Fibroblast of mammary gland (primary cell): ENCODE measurements around the gene NR2E3.

ENCODE experiments used
- DNase-seq: peaks from one replicate; pipeline ENCODE4 v3.0.0-alpha.2; 2010; ENCODE audit warnings: low read depth
- H3K4me3 ChIP-seq: 2 replicates; pipeline ENCODE4 v1.5.1; 2011; ENCODE audit warnings: low read depth, mild to moderate bottlenecking, low read length, moderate library complexity; ENCODE audit not compliant: control insufficient read depth
- CTCF ChIP-seq: conservative IDR thresholded peaks from 2 replicates; pipeline ENCODE4 v1.5.1; 2011; ENCODE audit warnings: low read depth, low read length, inconsistent platforms; ENCODE audit not compliant: control insufficient read depth, insufficient read depth

NR2E3 gene

GRCh38 chr15:71813723-71814470 lies 3.5 kb downstream of the NR2E3 start:
- no peak for TF ChIP-seq CTCF
- no peak for DNase-seq
- H3K4me3 ChIP-seq, result no peak overlapping the region

GRCh38 chr15:71815301-71815700 lies 4.9 kb downstream of the NR2E3 start:
- H3K4me3 ChIP-seq, result no peak overlapping the region
- no peak for TF ChIP-seq CTCF
- no peak for DNase-seq

- DNase-seq, result no peak
- no peak overlapping the region for H3K4me3 ChIP-seq
- TF ChIP-seq CTCF, result no peak
Observed at GRCh38 chr15:71817351-71817750, 7.0 kb downstream of the NR2E3 start.

- H3K4me3 ChIP-seq, result no peak overlapping the region
- no peak for DNase-seq
- TF ChIP-seq CTCF, result no peak
Observed at GRCh38 chr15:71820127-71820526, 9.8 kb downstream of the NR2E3 start.

GRCh38 chr15:71821547-71822129 lies 11.3 kb downstream of the NR2E3 start:
- TF ChIP-seq CTCF, result no peak
- H3K4me3 ChIP-seq, result no peak overlapping the region
- DNase-seq, result no peak

GRCh38 chr15:71822890-71823630 lies 12.7 kb downstream of the NR2E3 start:
- TF ChIP-seq CTCF, result no peak
- H3K4me3 ChIP-seq, result no peak overlapping the region
- DNase-seq, result no peak
